Tibial nerve (tissue), 4 donors: ENCODE results near the gene SHOX. TPM values are rescaled to one million over a fixed set of nuclear protein-coding genes. Genes with fewer than 3 reads are reported as not detected.
A peak's percentile ranks its signal among the peaks of the same experiment; 100 is the strongest.
"Not testable (repeated sequence)": the region's sequence is repeated elsewhere in the genome, so short reads cannot be mapped to it uniquely, and the experiment has no call there.

Experiments
- DNase-seq, 2 donors: peaks; one replicate each; pipeline ENCODE4 v3.0.0-alpha.2; 2019; ENCODE audit warnings: low spot score in 2 of 2
- H3K27ac ChIP-seq, 4 donors: fragments of 200-600 bp; sonication (generic) in 3 of 4; one replicate each; pipeline ENCODE4 v1.5.1; 2017 to 2019; ENCODE audit warnings: mild to moderate bottlenecking in 1 of 4
- H3K27me3 ChIP-seq, 2 donors: fragments of 200-600 bp; sonication (generic) in 1 of 2; one replicate each; pipeline versions ENCODE4 v1.5.1 to v1.6.0; 2017 to 2019
- H3K36me3 ChIP-seq, 3 donors: fragments of 200-600 bp; sonication (generic); one replicate each; pipeline ENCODE4 v1.5.1; 2018 to 2019
- H3K4me1 ChIP-seq, 4 donors: fragments of 200-600 bp; sonication (generic) in 3 of 4; one replicate each; pipeline ENCODE4 v1.5.1; 2017 to 2019
- H3K4me3 ChIP-seq, 4 donors: fragments of 200-600 bp; sonication (generic) in 3 of 4; one replicate each; pipeline ENCODE4 v1.5.1; 2017 to 2019; ENCODE audit warnings: mild to moderate bottlenecking in 1 of 4, moderate library complexity in 1 of 4
- H3K9me3 ChIP-seq, 4 donors: fragments of 200-600 bp; sonication (generic) in 3 of 4; one replicate each; pipeline ENCODE4 v1.5.1; 2017 to 2019
- EP300 ChIP-seq, 2 donors: sonication (generic); formaldehyde crosslinking; IDR thresholded peaks; one replicate each; pipeline ENCODE4 v1.6.1; 2017; ENCODE audit warnings: antibody characterized with exemption in 2 of 2, mild to moderate bottlenecking in 1 of 2
- POLR2A ChIP-seq, 2 donors: fragments of 450-650 bp; IDR thresholded peaks; one replicate each; pipeline ENCODE4 v1.6.1; 2017; ENCODE audit warnings: antibody characterized with exemption in 2 of 2, mild to moderate bottlenecking in 2 of 2, moderate library complexity in 2 of 2
- WGBS, 2 donors: methylation state at CpG; one replicate each; pipeline ENCODE4 v1.1.5; 2018; 5-methylcytosine and 5-hydroxymethylcytosine counted together
- total RNA-seq, 4 donors: library from RNA; depleted of rRNA; stranded (reverse); fragments of >200 nt; gene quantifications; one replicate each; pipeline ENCODE4 v1.1.0, GENCODE V29; 2016
- TF ChIP-seq, protein P1 (sequence below), 5 experiments: fragments of 200-600 bp in 3 of 5; fragments of 450-650 bp in 2 of 5; sonication (generic) in 3 of 5; IDR thresholded peaks; one replicate each; pipeline ENCODE4 v1.5.1; 2016 to 2019; ENCODE audit warnings: antibody characterized with exemption in 5 of 5, mild to moderate bottlenecking in 3 of 5, moderate library complexity in 2 of 5

The SHOX gene
- total RNA-seq, 4 donors from 2014 or later, result 0.60 to 1.8 TPM; not detected in 2

DNA sequence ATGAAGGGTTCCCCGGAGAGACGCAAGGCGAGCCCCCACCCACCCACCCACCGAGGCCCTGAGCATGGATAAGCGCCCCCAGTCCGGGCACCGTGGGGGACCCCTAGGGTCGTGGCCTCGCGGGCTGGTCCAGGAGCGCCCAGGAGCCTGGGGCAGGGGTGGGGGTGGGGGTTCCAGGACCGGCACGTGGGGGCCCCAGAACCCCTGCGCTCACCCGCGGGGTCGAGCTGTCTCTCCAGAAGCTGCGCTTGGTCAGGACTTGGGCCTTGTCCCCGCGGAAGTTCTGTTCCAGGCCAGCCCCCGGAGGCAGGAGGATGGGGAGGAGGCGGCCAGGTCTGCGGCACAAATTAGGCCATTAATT is 11.2 kb upstream of the SHOX start:
- no peak overlapping the region for H3K27ac ChIP-seq
- no peak for TF ChIP-seq POLR2A (IDR thresholded peaks at IDR 0.05)
- TF ChIP-seq EP300 (IDR thresholded peaks at IDR 0.05), result no peak
- TF ChIP-seq, protein P1, sequence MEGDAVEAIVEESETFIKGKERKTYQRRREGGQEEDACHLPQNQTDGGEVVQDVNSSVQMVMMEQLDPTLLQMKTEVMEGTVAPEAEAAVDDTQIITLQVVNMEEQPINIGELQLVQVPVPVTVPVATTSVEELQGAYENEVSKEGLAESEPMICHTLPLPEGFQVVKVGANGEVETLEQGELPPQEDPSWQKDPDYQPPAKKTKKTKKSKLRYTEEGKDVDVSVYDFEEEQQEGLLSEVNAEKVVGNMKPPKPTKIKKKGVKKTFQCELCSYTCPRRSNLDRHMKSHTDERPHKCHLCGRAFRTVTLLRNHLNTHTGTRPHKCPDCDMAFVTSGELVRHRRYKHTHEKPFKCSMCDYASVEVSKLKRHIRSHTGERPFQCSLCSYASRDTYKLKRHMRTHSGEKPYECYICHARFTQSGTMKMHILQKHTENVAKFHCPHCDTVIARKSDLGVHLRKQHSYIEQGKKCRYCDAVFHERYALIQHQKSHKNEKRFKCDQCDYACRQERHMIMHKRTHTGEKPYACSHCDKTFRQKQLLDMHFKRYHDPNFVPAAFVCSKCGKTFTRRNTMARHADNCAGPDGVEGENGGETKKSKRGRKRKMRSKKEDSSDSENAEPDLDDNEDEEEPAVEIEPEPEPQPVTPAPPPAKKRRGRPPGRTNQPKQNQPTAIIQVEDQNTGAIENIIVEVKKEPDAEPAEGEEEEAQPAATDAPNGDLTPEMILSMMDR (IDR thresholded peaks at IDR 0.05), result no peak
- DNase-seq, result no peak
- peaks cover 0 to 22% (median 0%) of the 10 kb centered on the region in 4 donors for H3K4me1 ChIP-seq
- peaks cover 0 to 52% of the 10 kb centered on the region in 2 donors for H3K27me3 ChIP-seq
- H3K4me3 ChIP-seq, result no peak overlapping the region
- no peaks in the 10 kb centered on the region for H3K9me3 ChIP-seq
- WGBS, 2 donors, result 7 to 8% methylated on average over 10 to 13 of the region's 23 CpGs
- H3K36me3 ChIP-seq, result no peaks in the 10 kb centered on the region

DNA sequence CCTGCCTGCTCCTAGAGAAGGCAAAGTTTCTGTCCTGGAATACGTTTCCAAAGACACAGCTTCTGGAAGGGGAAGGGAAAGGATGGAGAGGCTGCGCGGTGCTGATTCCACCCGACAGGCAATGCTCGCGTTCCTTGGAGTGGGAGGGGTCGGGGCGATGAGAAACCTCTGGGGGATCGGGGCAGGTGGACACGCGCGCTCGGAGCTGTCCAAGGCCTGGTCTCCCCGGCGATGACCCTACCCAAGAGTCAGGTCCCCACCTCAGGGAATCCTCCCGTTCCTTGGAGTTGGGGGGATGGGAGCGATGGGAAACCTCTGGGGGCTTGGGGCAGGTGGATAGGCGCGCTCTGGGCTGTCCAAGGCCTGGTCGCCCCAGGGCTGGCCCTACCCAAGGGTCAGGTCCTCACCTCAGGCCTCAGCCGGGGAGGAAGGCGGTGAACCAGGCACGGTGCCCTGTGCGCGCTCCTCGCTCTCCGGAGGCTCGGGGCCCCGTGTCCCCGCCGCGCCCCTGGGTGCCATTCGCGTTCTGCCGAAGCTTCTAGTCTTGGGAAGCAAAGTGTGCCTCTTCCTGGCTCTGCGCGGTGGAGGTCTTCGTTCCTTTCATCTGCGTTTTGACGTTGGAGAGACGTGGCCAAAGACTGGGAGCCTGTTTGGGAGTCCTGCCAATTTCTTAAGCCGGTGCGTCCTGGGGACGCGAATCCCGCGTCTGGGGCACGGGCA is 10.6 kb upstream of the SHOX start:
- H3K4me3 ChIP-seq, result no peak overlapping the region
- TF ChIP-seq POLR2A (IDR thresholded peaks at IDR 0.05) (no peak), EP300 (IDR thresholded peaks at IDR 0.05) (no peak)
- TF ChIP-seq, protein P1 (IDR thresholded peaks at IDR 0.05), result no peak
- H3K36me3 ChIP-seq, result no peaks in the 10 kb centered on the region
- H3K9me3 ChIP-seq, result no peaks in the 10 kb centered on the region
- peaks cover 0 to 52% of the 10 kb centered on the region in 2 donors for H3K27me3 ChIP-seq
- H3K4me1 ChIP-seq, result peaks cover 0 to 27% (median 0%) of the 10 kb centered on the region in 4 donors
- DNase-seq, result no peak
- H3K27ac ChIP-seq, result no peak overlapping the region
- WGBS, 2 donors, result 4% methylated on average over 8 to 37 of the region's 48 CpGs

DNA sequence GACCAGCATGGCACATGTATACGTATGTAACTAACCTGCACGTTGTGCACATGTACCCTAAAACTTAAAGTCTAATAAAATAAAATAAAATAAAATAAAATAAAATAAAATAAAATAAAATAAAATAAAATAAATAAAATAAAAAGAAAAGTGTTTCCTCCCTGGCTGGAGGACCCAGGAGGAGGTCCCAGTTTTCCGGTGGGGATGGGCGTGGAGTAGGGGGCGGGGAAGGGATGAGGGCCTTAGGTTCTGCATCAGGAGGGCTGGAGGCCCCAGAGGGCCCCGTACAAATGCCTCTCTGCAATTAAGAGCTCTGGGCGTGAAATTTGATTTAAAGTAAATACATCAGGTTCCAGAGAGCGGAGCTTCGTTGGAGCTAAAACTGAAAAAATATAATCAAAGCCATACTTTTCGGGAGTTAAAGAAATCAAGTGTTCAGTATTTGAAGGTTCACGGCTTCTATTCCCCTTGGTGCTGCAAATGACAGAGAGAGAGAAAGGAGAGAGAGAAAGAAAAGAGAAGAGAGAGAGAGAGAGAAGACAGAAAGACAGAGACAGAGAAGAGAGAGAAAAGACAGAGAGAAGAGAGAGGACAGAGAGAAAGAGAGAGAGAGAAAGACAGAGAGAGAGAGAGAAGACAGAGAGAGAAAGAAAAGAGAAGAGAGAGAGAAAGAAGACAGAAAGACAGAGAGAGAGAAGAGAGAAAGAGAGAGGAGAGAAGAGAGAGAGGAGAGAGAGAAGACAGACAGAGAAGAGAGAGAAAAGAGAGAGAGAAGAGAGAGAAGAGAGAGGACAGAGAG is 8.7 kb upstream of the SHOX start:
- H3K36me3 ChIP-seq, result no peaks in the 10 kb centered on the region
- TF ChIP-seq, protein P1 (IDR thresholded peaks at IDR 0.05), result no peak
- TF ChIP-seq POLR2A (IDR thresholded peaks at IDR 0.05), result no peak
- H3K4me1 ChIP-seq, result peaks cover 0 to 30% (median under 1%) of the 10 kb centered on the region in 4 donors
- no peak overlapping the region for H3K27ac ChIP-seq
- H3K27me3 ChIP-seq, result peaks cover 0 to 52% of the 10 kb centered on the region in 2 donors
- no peak overlapping the region for H3K4me3 ChIP-seq
- 21 to 32% methylated on average over 11 of the region's 11 CpGs for WGBS, 2 donors
- no peaks in the 10 kb centered on the region for H3K9me3 ChIP-seq
- DNase-seq, result no peak

DNA sequence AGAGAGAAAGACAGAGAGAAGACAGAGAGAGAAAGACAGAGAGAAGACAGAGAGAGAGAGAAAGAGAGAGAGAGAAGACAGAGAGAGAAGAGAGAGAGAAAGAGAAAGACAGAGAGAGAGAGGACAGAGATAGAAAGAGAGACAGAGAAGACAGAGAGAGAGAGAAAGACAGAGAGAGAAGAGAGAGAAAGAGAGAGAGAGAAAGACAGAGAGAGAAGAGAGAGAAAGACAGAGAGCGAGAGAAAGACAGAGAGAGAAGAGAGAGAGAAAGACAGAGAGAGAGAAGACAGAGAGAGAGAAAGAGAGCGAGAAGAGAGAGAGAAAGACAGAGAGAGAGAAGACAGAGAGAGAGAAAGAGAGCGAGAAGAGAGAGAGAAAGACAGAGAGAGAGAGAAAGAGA is 7.8 kb upstream of the SHOX start:
- WGBS, 2 donors, result 44 to 53% methylated on average over 3 of the region's 3 CpGs
- DNase-seq, H3K4me3 ChIP-seq, H3K9me3 ChIP-seq, H3K36me3 ChIP-seq, H3K27ac ChIP-seq: not testable (repeated sequence)
- Histone ChIP-seq H3K27me3 (peaks cover 0 to 56% of the 10 kb centered on the region in 2 donors), H3K4me1 (peaks cover 0 to 39% (median 3%) of the 10 kb centered on the region in 4 donors)

DNA sequence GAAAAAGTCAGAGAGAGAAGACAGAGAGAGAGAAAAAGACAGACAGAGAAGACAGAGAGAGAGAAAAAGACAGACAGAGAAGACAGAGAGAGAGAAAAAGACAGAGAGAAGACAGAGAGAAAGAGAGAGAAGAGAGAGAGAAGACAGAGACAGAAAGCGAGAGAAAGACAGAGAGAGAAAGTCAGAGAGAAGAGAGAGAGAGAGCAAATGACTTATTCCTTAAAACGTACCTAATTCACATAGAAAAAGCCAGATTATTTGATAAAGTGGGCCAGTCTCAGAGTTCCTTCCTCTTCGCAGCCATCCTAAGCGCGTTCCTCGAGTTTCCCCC is 7.4 kb upstream of the SHOX start:
- Histone ChIP-seq H3K4me1 (peaks cover 0 to 42% (median 3%) of the 10 kb centered on the region in 4 donors), H3K27me3 (peaks cover 0 to 56% of the 10 kb centered on the region in 2 donors), H3K9me3 (no peaks in the 10 kb centered on the region), H3K27ac (no peak overlapping the region), H3K36me3 (no peaks in the 10 kb centered on the region), H3K4me3 (peak overlapping the region in 1 of 4 donors; percentile 43)
- WGBS, 2 donors, result 9 to 18% methylated on average over 6 of the region's 6 CpGs
- TF ChIP-seq POLR2A (IDR thresholded peaks at IDR 0.05) (no peak), EP300 (IDR thresholded peaks at IDR 0.05) (no peak)
- TF ChIP-seq, protein P1 (IDR thresholded peaks at IDR 0.05), result no peak
- no peak for DNase-seq
